ENCODE data around the gene CDSN.

DNA sequence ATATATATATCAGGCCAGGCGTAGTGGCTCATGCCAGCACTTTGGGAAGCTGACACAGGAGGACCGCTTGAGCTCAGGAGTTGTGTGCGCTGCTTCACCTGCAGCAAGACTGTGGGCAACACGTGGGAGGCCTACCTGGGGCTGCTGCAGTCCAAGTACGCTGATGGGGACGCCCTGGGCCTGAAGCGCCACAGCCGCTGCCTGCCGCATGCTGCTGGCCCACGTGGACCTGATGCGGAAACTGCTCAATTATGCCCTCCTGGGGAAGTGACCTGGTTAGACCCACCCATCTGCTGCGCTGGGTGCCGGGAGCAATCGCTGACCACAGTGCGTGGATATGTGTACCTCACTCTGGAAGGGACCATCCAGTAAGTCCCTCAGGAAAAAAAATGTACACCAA is 20.4 kb upstream of the CDSN start:
- TF ChIP-seq, protein P1, sequence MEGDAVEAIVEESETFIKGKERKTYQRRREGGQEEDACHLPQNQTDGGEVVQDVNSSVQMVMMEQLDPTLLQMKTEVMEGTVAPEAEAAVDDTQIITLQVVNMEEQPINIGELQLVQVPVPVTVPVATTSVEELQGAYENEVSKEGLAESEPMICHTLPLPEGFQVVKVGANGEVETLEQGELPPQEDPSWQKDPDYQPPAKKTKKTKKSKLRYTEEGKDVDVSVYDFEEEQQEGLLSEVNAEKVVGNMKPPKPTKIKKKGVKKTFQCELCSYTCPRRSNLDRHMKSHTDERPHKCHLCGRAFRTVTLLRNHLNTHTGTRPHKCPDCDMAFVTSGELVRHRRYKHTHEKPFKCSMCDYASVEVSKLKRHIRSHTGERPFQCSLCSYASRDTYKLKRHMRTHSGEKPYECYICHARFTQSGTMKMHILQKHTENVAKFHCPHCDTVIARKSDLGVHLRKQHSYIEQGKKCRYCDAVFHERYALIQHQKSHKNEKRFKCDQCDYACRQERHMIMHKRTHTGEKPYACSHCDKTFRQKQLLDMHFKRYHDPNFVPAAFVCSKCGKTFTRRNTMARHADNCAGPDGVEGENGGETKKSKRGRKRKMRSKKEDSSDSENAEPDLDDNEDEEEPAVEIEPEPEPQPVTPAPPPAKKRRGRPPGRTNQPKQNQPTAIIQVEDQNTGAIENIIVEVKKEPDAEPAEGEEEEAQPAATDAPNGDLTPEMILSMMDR (IDR thresholded peaks at IDR 0.05; ENCODE audit: extremely low read depth in 1 of 2, insufficient read depth in 1 of 2, low read depth in 1 of 2, low read length in 2 of 2) = no peak
- no peak for TF ChIP-seq MYC (IDR thresholded peaks at IDR 0.05; ENCODE audit: low read depth, low read length)
- TF ChIP-seq POLR2A (IDR thresholded peaks at IDR 0.05; ENCODE audit: low read depth, low read length) = no peak
- TF ChIP-seq POLR2AphosphoS5 (IDR thresholded peaks at IDR 0.05; ENCODE audit: insufficient read depth, low read depth, low read length) = no peak
- TF ChIP-seq JUN (IDR thresholded peaks at IDR 0.05; ENCODE audit: borderline replicate concordance, insufficient read depth, insufficient read length, low read depth) = no peak
- TF ChIP-seq EZH2 (IDR thresholded peaks at IDR 0.05; ENCODE audit: borderline replicate concordance, low read depth, low read length, severe bottlenecking) = no peak
- TF ChIP-seq, protein P2, sequence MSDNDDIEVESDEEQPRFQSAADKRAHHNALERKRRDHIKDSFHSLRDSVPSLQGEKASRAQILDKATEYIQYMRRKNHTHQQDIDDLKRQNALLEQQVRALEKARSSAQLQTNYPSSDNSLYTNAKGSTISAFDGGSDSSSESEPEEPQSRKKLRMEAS (IDR thresholded peaks at IDR 0.05; ENCODE audit: insufficient read depth, insufficient read length) = no peak
- TF ChIP-seq FOS (IDR thresholded peaks at IDR 0.05; ENCODE audit: borderline replicate concordance, insufficient read depth, low read length) = no peak
- no peak for TF ChIP-seq GATA2 (IDR thresholded peaks at IDR 0.05; ENCODE audit: insufficient read depth, insufficient read length, low read depth, low read length)
